SK-N-SH treated with all-trans-retinoic acid at 6 μM for 48 hours (cell line): ENCODE results near the gene NEK1.
"Not testable (repeated sequence)": the region's sequence is repeated elsewhere in the genome, so short reads cannot be mapped to it uniquely, and the experiment has no call there.

Experiments
- ATAC-seq: fragments of 200-7000 bp; cut with Tn5 transposase; 3 replicates; pipeline ENCODE4 v1.9.1; 2020; ENCODE audit warnings: mild to moderate bottlenecking, moderate library complexity
- ARNTL ChIP-seq: fragments of 450-650 bp; formaldehyde crosslinking; IDR thresholded peaks from 2 replicates; pipeline ENCODE4 v1.5.0; 2020; ENCODE audit warnings: low read depth, mild to moderate bottlenecking, moderate library complexity, borderline replicate concordance
- BACH2 ChIP-seq: fragments of 250-450 bp; sonication (Bioruptor Pico); IDR thresholded peaks from 2 replicates; pipeline ENCODE4 v1.9.0; 2021; ENCODE audit warnings: mild to moderate bottlenecking, borderline replicate concordance
- CREB5 ChIP-seq: fragments of 250-450 bp; sonication (Bioruptor Pico); IDR thresholded peaks from 2 replicates; pipeline ENCODE4 v1.5.1; 2020; ENCODE audit warnings: low read depth, mild to moderate bottlenecking, moderate library complexity
- CSDC2 ChIP-seq: fragments of 250-450 bp; sonication (Bioruptor Pico); IDR thresholded peaks from 2 replicates; pipeline ENCODE4 v1.5.0; 2020; ENCODE audit warnings: mild to moderate bottlenecking, moderate library complexity
- CSRNP3 ChIP-seq: fragments of 250-450 bp; sonication (Bioruptor Pico); IDR thresholded peaks from 2 replicates; pipeline ENCODE4 v1.5.1; 2021; ENCODE audit warnings: mild to moderate bottlenecking, moderate library complexity
- GLIS3 ChIP-seq: fragments of 250-450 bp; sonication (Bioruptor Pico); IDR thresholded peaks from 2 replicates; pipeline ENCODE4 v1.5.0; 2020; ENCODE audit warnings: mild to moderate bottlenecking, moderate library complexity
- ISL1 ChIP-seq: fragments of 250-450 bp; sonication (Bioruptor Pico); IDR thresholded peaks from 2 replicates; pipeline ENCODE4 v2.1.2; 2022; ENCODE audit warnings: mild to moderate bottlenecking, moderate library complexity
- OSR1 ChIP-seq: fragments of 250-450 bp; sonication (Bioruptor Pico); IDR thresholded peaks from 2 replicates; pipeline ENCODE4 v1.8.0; 2022; ENCODE audit warnings: moderate library complexity, mild to moderate bottlenecking, inconsistent platforms
- PATZ1 ChIP-seq: fragments of 250-450 bp; sonication (Bioruptor Pico); IDR thresholded peaks from 2 replicates; pipeline ENCODE4 v1.8.0; 2020; ENCODE audit warnings: mild to moderate bottlenecking, moderate library complexity, borderline replicate concordance
- POU6F1 ChIP-seq: fragments of 250-450 bp; sonication (Bioruptor Pico); IDR thresholded peaks from 2 replicates; pipeline ENCODE4 v1.8.0; 2021; ENCODE audit warnings: low read depth, mild to moderate bottlenecking, moderate library complexity, borderline replicate concordance
- PPARA ChIP-seq: fragments of 250-450 bp; sonication (Bioruptor Pico); IDR thresholded peaks from 2 replicates; pipeline ENCODE4 v1.5.0; 2020; ENCODE audit warnings: mild to moderate bottlenecking, borderline replicate concordance
- RARB ChIP-seq: fragments of 250-450 bp; sonication (Bioruptor Pico); IDR thresholded peaks from 2 replicates; pipeline ENCODE4 v1.8.0; 2021; ENCODE audit warnings: mild to moderate bottlenecking, moderate library complexity
- SNAI2 ChIP-seq: fragments of 250-450 bp; sonication (Bioruptor Pico); IDR thresholded peaks from 2 replicates; pipeline ENCODE4 v1.5.0; 2020; ENCODE audit warnings: mild to moderate bottlenecking, moderate library complexity
- TCF4 ChIP-seq: fragments of 250-450 bp; sonication (Bioruptor Pico); IDR thresholded peaks from 2 replicates; pipeline ENCODE4 v1.8.0; 2021; ENCODE audit warnings: mild to moderate bottlenecking, moderate library complexity, borderline replicate concordance
- ZC3H10 ChIP-seq: fragments of 250-450 bp; sonication (Bioruptor Pico); IDR thresholded peaks from 2 replicates; pipeline ENCODE4 v1.5.1; 2021; ENCODE audit warnings: mild to moderate bottlenecking, moderate library complexity
- ZFP3 ChIP-seq: fragments of 250-450 bp; sonication (Bioruptor Pico); IDR thresholded peaks from 2 replicates; pipeline ENCODE4 v1.5.0; 2020; ENCODE audit warnings: mild to moderate bottlenecking, moderate library complexity
- ZFP30 ChIP-seq: fragments of 450-650 bp; formaldehyde crosslinking; IDR thresholded peaks from 2 replicates; pipeline ENCODE4 v1.5.0; 2022; ENCODE audit warnings: mild to moderate bottlenecking, moderate library complexity
- ZNF565 ChIP-seq: fragments of 450-650 bp; formaldehyde crosslinking; conservative IDR thresholded peaks from 2 replicates; pipeline ENCODE4 v1.5.0; 2020; ENCODE audit warnings: low read depth, mild to moderate bottlenecking, moderate library complexity
- ZNF70 ChIP-seq: fragments of 450-650 bp; formaldehyde crosslinking; IDR thresholded peaks from 2 replicates; pipeline ENCODE4 v1.5.0; 2020; ENCODE audit warnings: mild to moderate bottlenecking, moderate library complexity
- ZNF8 ChIP-seq: fragments of 450-650 bp; formaldehyde crosslinking; IDR thresholded peaks from 2 replicates; pipeline ENCODE4 v1.5.0; 2020; ENCODE audit warnings: mild to moderate bottlenecking, moderate library complexity

The NEK1 gene

GRCh38 chr4:169464080-169464479 lies 148.3 kb downstream of the NEK1 start:
- TF ChIP-seq PPARA (no peak), RARB (CRISPR knock-in tag) (no peak), ZFP30 (CRISPR knock-in tag) (no peak), SNAI2 (CRISPR knock-in tag) (no peak), ZNF70 (CRISPR knock-in tag) (no peak), CSRNP3 (CRISPR knock-in tag) (no peak), ISL1 (no peak), PATZ1 (CRISPR knock-in tag) (no peak), ZNF8 (no peak), ZFP3 (CRISPR knock-in tag) (no peak), ZC3H10 (CRISPR knock-in tag) (no peak), ZNF565 (CRISPR knock-in tag) (no peak), TCF4 (CRISPR knock-in tag) (no peak), POU6F1 (CRISPR knock-in tag) (no peak), BACH2 (CRISPR knock-in tag) (no peak), ARNTL (CRISPR knock-in tag) (no peak), GLIS3 (CRISPR knock-in tag) (no peak)
- TF ChIP-seq, all 23 proteins: peak for 0
- no peak for ATAC-seq

- ATAC-seq = no peak
- no peak for TF ChIP-seq CSRNP3 (CRISPR knock-in tag)
- TF ChIP-seq SNAI2 (CRISPR knock-in tag) = no peak
These were observed 152.3 kb downstream of the NEK1 start for GRCh38 chr4:169460081-169460480.

GRCh38 chr4:169458575-169458974 lies 153.8 kb downstream of the NEK1 start:
- no peak for ATAC-seq
- TF ChIP-seq CREB5 = no peak
- no peak for TF ChIP-seq OSR1
- TF ChIP-seq ZNF8 = no peak
- no peak for TF ChIP-seq CSDC2 (CRISPR knock-in tag)
- no peak for TF ChIP-seq ZC3H10 (CRISPR knock-in tag)
- no peak for TF ChIP-seq PATZ1 (CRISPR knock-in tag)

GRCh38 chr4:169452644-169453043 lies 159.7 kb downstream of the NEK1 start:
- not testable (repeated sequence) for ATAC-seq

- not testable (repeated sequence) for ATAC-seq
These were observed 163.4 kb downstream of the NEK1 start for GRCh38 chr4:169448935-169449334.
